HEK293 (cell line): ENCODE results near the gene RABGGTA.

Experiments used
- CTCF ChIA-PET: fragments of 350-600 bp; formaldehyde crosslinking; extraction: SDS; loops from one replicate; lab custom pipeline; 2021; ENCODE audit warnings: antibody characterized with exemption; lab: Yijun Ruan, JAX
- POLR2A ChIA-PET: fragments of 300-600 bp; formaldehyde crosslinking; extraction: SDS; loops from one replicate; lab custom pipeline; 2020; ENCODE audit warnings: antibody characterized with exemption, inconsistent platforms; lab: Yijun Ruan, JAX
- H3K27ac ChIP-seq: fragments of 200-500 bp; sonication (Bioruptor generic); 2 replicates; pipeline ENCODE4 v1.5.1; 2014; ENCODE audit warnings: low read depth, low read length, control low read depth, inconsistent platforms; ENCODE audit errors: extremely low read depth
- H3K36me3 ChIP-seq, 2 experiments: fragments of 200-500 bp in 1 of 2; sonication (Bioruptor generic) in 1 of 2; 1 replicate in 1 of 2; 2 replicates in 1 of 2; pipeline ENCODE4 v1.5.1; 2014 to 2017; ENCODE audit warnings: inconsistent platforms in 2 of 2, low read length in 2 of 2; ENCODE audit not compliant: control insufficient read depth in 2 of 2, insufficient read depth in 1 of 2
- H3K4me1 ChIP-seq: fragments of 200-500 bp; sonication (Bioruptor generic); 2 replicates; pipeline ENCODE4 v1.5.1; 2014; ENCODE audit warnings: mild to moderate bottlenecking, low read length, inconsistent platforms; ENCODE audit not compliant: control insufficient read depth, insufficient read depth
- H3K4me3 ChIP-seq: 2 replicates; pipeline ENCODE4 v1.5.1; 2011; ENCODE audit warnings: low read depth, mild to moderate bottlenecking, control low read depth, low read length, moderate library complexity
- H3K9me3 ChIP-seq: fragments of 200-500 bp; sonication (Bioruptor generic); 2 replicates; pipeline ENCODE4 v1.5.1; 2014; ENCODE audit warnings: low read depth, low read length, inconsistent platforms; ENCODE audit not compliant: control insufficient read depth, insufficient read depth
- GLIS1 ChIP-seq: fragments of 450-650 bp; formaldehyde crosslinking; IDR thresholded peaks from 2 replicates; pipeline ENCODE4 v1.5.1; 2016; ENCODE audit warnings: missing biosample characterization, missing genetic modification characterization
- PRDM10 ChIP-seq: fragments of 450-650 bp; formaldehyde crosslinking; IDR thresholded peaks from 2 replicates; pipeline ENCODE4 v1.5.1; 2016; ENCODE audit warnings: missing biosample characterization, missing genetic modification characterization
- ZBTB48 ChIP-seq: fragments of 450-650 bp; formaldehyde crosslinking; IDR thresholded peaks from 2 replicates; pipeline ENCODE4 v1.5.1; 2016; ENCODE audit warnings: missing biosample characterization, missing genetic modification characterization
- ZNF169 ChIP-seq: fragments of 450-650 bp; formaldehyde crosslinking; IDR thresholded peaks from 2 replicates; pipeline ENCODE4 v1.5.1; 2016; ENCODE audit warnings: missing biosample characterization, missing genetic modification characterization
- ZNF202 ChIP-seq: fragments of 450-650 bp; formaldehyde crosslinking; IDR thresholded peaks from 2 replicates; pipeline ENCODE4 v1.5.1; 2016; ENCODE audit warnings: missing biosample characterization, missing genetic modification characterization, borderline replicate concordance
- ZNF335 ChIP-seq: fragments of 450-650 bp; formaldehyde crosslinking; conservative IDR thresholded peaks from 2 replicates; pipeline ENCODE4 v1.5.1; 2016; ENCODE audit warnings: missing biosample characterization, missing genetic modification characterization
- ZNF449 ChIP-seq: fragments of 450-650 bp; formaldehyde crosslinking; IDR thresholded peaks from 2 replicates; pipeline ENCODE4 v1.5.1; 2017; ENCODE audit warnings: missing biosample characterization, mild to moderate bottlenecking, missing genetic modification characterization, moderate library complexity
- ZNF521 ChIP-seq: fragments of 450-650 bp; formaldehyde crosslinking; IDR thresholded peaks from 2 replicates; pipeline ENCODE4 v1.5.1; 2017; ENCODE audit warnings: missing biosample characterization, mild to moderate bottlenecking, missing genetic modification characterization
- ZNF561 ChIP-seq: fragments of 450-650 bp; IDR thresholded peaks from 2 replicates; pipeline ENCODE4 v1.5.1; 2018; ENCODE audit warnings: missing biosample characterization, missing genetic modification characterization, borderline replicate concordance
- ZNF571 ChIP-seq: fragments of 450-650 bp; formaldehyde crosslinking; IDR thresholded peaks from 2 replicates; pipeline ENCODE4 v1.5.0; 2017; ENCODE audit warnings: missing biosample characterization, missing genetic modification characterization
- ZNF621 ChIP-seq: fragments of 450-650 bp; formaldehyde crosslinking; IDR thresholded peaks from 2 replicates; pipeline ENCODE4 v1.5.1; 2017; ENCODE audit warnings: missing biosample characterization, missing genetic modification characterization
- ZNF776 ChIP-seq: fragments of 450-650 bp; formaldehyde crosslinking; IDR thresholded peaks from 2 replicates; pipeline ENCODE4 v1.5.0; 2017; ENCODE audit warnings: missing biosample characterization, missing genetic modification characterization, borderline replicate concordance
- ZNF792 ChIP-seq: fragments of 450-650 bp; formaldehyde crosslinking; IDR thresholded peaks from 2 replicates; pipeline ENCODE4 v1.5.1; 2016; ENCODE audit warnings: missing biosample characterization, missing genetic modification characterization
- ZXDB ChIP-seq: fragments of 450-650 bp; formaldehyde crosslinking; IDR thresholded peaks from 2 replicates; pipeline ENCODE4 v1.5.1; 2016; ENCODE audit warnings: missing biosample characterization, missing genetic modification characterization

RABGGTA gene

GRCh38 chr14:24240110-24240918 lies 31.1 kb downstream of the RABGGTA start:
- POLR2A ChIA-PET, result interaction anchor here (0.9 kb wide), 1 partner anchor 31 kb away, joined by 3 read pairs; the partner anchor contains the start of gene RABGGTA
- TF ChIP-seq ZNF571 (tag by site-specific recombination), result no peak
- peak; percentile 67; the same call in 1 of the 2 replicates for TF ChIP-seq GLIS1 (tag by site-specific recombination)
- CTCF ChIA-PET, result interaction anchor here (0.6 to 7.2 kb wide), 6 partner anchors 32 to 191 kb away, joined by 3 to 133 read pairs (median 24); partner anchors contain the start of genes CBLN3, CIDEB, DHRS1 and KHNYN
- no peak overlapping the region for H3K27ac ChIP-seq
- peaks cover 13 to 61% of the 10 kb centered on the region in 2 experiments; a peak in 2 of 3 replicates for H3K36me3 ChIP-seq
- H3K4me3 ChIP-seq, result no peak overlapping the region
- no peaks in the 10 kb centered on the region for H3K9me3 ChIP-seq
- H3K4me1 ChIP-seq, result no peaks in the 10 kb centered on the region

- peaks cover 2% of the 10 kb centered on the region; the same call in 1 of the 2 replicates for H3K4me1 ChIP-seq
- no peak overlapping the region for H3K27ac ChIP-seq
- no peak overlapping the region for H3K4me3 ChIP-seq
- POLR2A ChIA-PET, result interaction anchor here (0.8 to 1.7 kb wide), 4 partner anchors 23 to 97 kb away, joined by 3 to 6 read pairs (median 4); partner anchors contain the start of genes EMC9, MDP1 and RABGGTA
- TF ChIP-seq PRDM10 (tag by site-specific recombination) (peak; percentile 86), ZNF335 (tag by site-specific recombination) (no peak)
- H3K36me3 ChIP-seq, result peaks cover 13 to 74% of the 10 kb centered on the region in 2 experiments; a peak in 2 of 3 replicates
- no peaks in the 10 kb centered on the region for H3K9me3 ChIP-seq
- CTCF ChIA-PET, result interaction anchor here (0.6 to 2.4 kb wide), 5 partner anchors 42 to 193 kb away, joined by 5 to 15 read pairs (median 5); partner anchors contain the start of genes CIDEB, DHRS1 and NOP9
These were observed 32.8 kb downstream of the RABGGTA start for GRCh38 chr14:24238527-24239037.

- no peak overlapping the region for H3K27ac ChIP-seq
- H3K9me3 ChIP-seq, result no peaks in the 10 kb centered on the region
- no peak overlapping the region for H3K4me3 ChIP-seq
- TF ChIP-seq ZNF521 (tag by site-specific recombination), result no peak
- TF ChIP-seq ZNF169, result no peak
- no peak for TF ChIP-seq ZXDB (tag by site-specific recombination)
- TF ChIP-seq ZBTB48 (tag by site-specific recombination), result no peak
- TF ChIP-seq ZNF561, result no peak
- TF ChIP-seq ZNF202 (tag by site-specific recombination), result no peak
- TF ChIP-seq ZNF621, result no peak
- TF ChIP-seq ZNF776, result no peak
- TF ChIP-seq ZNF792 (tag by site-specific recombination), result no peak
- no peak for TF ChIP-seq ZNF449 (tag by site-specific recombination)
- H3K4me1 ChIP-seq, result peaks cover 7% of the 10 kb centered on the region
- H3K36me3 ChIP-seq, result peaks cover 13 to 74% of the 10 kb centered on the region in 2 experiments; a peak in 2 of 3 replicates
- CTCF ChIA-PET, result interaction anchor here (1.3 to 2.4 kb wide), 3 partner anchors 59 to 70 kb away, joined by 5 to 15 read pairs (median 6); partner anchors contain the start of genes CIDEB, DHRS1 and NOP9
- POLR2A ChIA-PET, result interaction anchor here (0.5 to 1.7 kb wide), 4 partner anchors 9 to 97 kb away, joined by 3 to 6 read pairs (median 4); partner anchors contain the start of genes EMC9, MDP1 and RABGGTA
These were observed 33.3 kb downstream of the RABGGTA start for GRCh38 chr14:24238123-24238522.
